ENCODE measurements around the gene TRAPPC1.
A peak's percentile ranks its signal among the peaks of the same experiment; 100 is the strongest.

TRAPPC1 gene

DNA sequence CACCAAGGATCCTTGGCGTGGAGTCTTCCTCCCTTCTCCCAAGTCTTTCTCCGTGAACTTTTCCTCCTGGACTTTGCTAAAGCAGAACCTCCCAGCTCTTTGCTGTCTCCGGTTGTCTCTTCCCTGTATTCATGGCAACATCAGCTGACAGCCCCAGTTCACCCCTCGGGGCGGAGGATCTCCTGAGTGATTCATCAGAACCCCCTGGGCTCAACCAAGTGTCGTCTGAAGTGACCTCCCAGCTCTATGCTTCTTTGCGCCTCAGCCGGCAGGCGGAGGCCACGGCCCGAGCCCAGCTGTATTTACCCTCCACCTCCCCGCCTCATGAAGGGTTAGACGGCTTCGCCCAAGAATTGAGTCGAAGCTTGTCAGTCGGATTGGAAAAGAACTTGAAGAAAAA, 1.2 kb upstream of the TRAPPC1 start:
- H3K27me3 ChIP-seq (ENCODE audit: control insufficient read depth, insufficient read depth, low read length): no peaks in the 10 kb centered on the region
- H3K4me3 ChIP-seq (ENCODE audit: low read length): peak overlapping the region; percentile 53
- H3K9me3 ChIP-seq (ENCODE audit: control insufficient read depth, low read length): no peaks in the 10 kb centered on the region
- H3K4me1 ChIP-seq (ENCODE audit: control insufficient read depth, insufficient read depth, low read length): peaks cover 19% of the 10 kb centered on the region
- peak overlapping the region; percentile 87 for H3K9ac ChIP-seq (ENCODE audit: low read length)
- H3K36me3 ChIP-seq (ENCODE audit: control insufficient read depth, insufficient read depth, low read length): no peaks in the 10 kb centered on the region

DNA sequence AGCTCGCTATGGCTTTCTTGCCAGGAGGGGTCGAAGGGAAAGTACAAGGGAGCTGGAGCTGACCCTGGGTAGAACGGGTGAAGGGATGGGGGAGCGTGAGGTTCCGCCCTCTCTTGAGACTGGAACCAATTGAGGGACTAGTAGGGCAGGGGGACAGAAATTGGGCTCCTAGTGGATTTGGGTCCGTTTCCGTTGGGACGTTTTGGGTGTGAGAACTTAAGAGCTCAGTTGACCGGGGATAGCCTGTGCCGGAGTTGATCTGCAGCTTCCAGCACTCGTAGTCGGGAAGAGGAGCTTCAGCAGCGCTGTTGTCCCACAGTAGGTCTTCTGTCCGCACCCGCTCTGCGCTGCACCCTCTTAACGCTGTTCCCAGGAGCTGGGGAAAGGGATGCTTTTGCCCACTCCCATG, 741 bp upstream of the TRAPPC1 start:
- H3K27me3 ChIP-seq (ENCODE audit: control insufficient read depth, insufficient read depth, low read length): no peaks in the 10 kb centered on the region

DNA sequence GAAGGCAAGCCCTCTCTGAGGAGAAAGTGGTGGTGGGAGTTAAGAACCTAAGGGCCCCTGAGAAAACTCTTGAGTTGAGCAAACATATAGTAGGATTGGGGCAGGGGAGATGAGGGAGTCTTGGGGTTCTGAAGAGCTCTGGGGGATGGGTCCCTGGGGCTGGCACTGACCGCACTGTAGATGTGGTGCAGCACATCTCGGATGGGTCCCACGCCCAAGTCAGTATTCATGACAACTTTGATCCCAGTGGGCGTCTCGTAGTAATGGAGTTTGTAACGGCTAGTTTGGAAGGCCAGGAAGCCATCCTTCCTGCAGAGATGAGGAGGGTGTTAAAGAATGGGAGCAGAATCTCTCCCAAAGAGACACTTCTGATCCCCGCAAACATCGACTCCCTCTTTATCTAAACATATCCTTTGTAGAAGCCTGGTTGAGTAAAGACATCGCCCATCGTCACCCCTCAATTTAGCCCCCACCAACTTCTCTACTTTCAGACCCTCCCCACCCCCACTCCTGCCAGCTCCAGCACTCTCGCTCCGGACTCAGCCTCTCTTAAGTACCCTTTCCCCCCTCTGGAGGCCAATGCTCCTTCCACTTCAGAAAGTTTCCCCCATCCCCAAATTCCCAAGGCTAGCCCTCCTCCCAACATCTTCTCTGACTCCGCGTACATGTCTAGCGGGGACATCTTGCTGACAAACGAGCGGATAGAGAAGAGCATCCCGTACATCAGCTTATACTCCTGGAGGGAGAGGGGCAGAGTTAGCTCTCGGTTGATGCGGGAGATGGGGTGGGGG, 710 bp downstream of the TRAPPC1 start:
- peak overlapping the region; percentile 87 for H3K9ac ChIP-seq (ENCODE audit: low read length)
- H3K9me3 ChIP-seq (ENCODE audit: control insufficient read depth, low read length): no peaks in the 10 kb centered on the region
- H3K4me3 ChIP-seq (ENCODE audit: low read length): peak overlapping the region; percentile 79
- peaks cover 19% of the 10 kb centered on the region for H3K4me1 ChIP-seq (ENCODE audit: control insufficient read depth, insufficient read depth, low read length)
- no peaks in the 10 kb centered on the region for H3K36me3 ChIP-seq (ENCODE audit: control insufficient read depth, insufficient read depth, low read length)
- H3K27me3 ChIP-seq (ENCODE audit: control insufficient read depth, insufficient read depth, low read length): no peaks in the 10 kb centered on the region

More for the DNA sequence above, 741 bp upstream of the TRAPPC1 start:
- peak overlapping the region; percentile 53 for H3K4me3 ChIP-seq (ENCODE audit: low read length)
- no peaks in the 10 kb centered on the region for H3K36me3 ChIP-seq (ENCODE audit: control insufficient read depth, insufficient read depth, low read length)
- H3K9me3 ChIP-seq (ENCODE audit: control insufficient read depth, low read length): no peaks in the 10 kb centered on the region
- H3K9ac ChIP-seq (ENCODE audit: low read length): peak overlapping the region; percentile 87
- H3K4me1 ChIP-seq (ENCODE audit: control insufficient read depth, insufficient read depth, low read length): peaks cover 19% of the 10 kb centered on the region

DNA sequence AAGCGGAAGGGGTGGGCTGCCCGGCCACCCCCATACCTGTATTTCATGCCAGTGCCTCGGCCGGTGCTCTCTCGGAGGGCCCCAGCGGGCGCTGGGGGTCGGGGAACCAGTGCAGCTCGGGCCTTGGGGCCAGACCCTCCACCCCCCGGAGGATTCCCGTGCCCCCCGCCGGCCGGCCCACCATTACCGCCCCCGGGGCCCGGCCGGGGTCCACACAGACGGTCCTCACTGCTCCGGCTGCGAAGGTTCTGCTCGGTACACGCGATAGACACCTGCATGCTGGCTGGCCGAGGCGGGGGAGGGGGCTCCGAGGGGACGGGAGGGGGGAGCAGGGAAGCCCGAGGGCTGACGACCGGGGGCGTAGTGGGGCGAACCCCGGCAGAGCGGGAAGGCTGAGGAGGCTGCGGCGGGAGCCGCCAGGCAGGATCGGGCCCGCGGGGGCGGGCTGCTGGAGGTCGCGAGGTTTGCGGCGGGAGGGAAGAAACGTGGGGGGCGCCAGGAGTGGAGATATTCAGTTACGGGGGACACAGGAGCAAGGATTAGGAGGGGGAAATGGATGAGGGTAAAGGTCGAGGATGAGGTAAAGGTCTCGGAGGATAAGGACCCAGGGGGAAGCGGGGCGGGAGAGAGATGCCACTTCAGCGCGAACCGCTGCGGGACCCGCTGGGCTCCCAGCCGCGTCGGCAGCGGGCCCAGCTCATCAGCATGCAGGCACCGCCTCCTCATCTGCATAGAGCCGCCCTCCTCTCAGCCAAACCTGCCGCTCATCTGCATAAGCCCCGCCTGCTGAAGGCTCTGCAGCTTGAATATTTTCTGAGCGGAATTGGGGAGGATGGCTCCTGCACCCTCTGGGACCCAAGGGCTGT, 2.4 kb downstream of the TRAPPC1 start, which contains the start of gene KCNAB3:
Gene KCNAB3, minus strand, starts transcription at position 699 of the 866 bp plus-strand sequence. Its CDS starts 421 bp downstream, at position 278.
- H3K4me3 ChIP-seq (ENCODE audit: low read length): no peak within 1 kb of the TSS
- no peak within 1 kb of the TSS for H3K9ac ChIP-seq (ENCODE audit: low read length)
- H3K9me3 ChIP-seq (ENCODE audit: control insufficient read depth, low read length): no peaks in the 10 kb centered on the region
- H3K36me3 ChIP-seq (ENCODE audit: control insufficient read depth, insufficient read depth, low read length): no peaks in the 10 kb centered on the region
- H3K27me3 ChIP-seq (ENCODE audit: control insufficient read depth, insufficient read depth, low read length): no peaks in the 10 kb centered on the region
- H3K4me1 ChIP-seq (ENCODE audit: control insufficient read depth, insufficient read depth, low read length): peaks cover 19% of the 10 kb centered on the region

DNA sequence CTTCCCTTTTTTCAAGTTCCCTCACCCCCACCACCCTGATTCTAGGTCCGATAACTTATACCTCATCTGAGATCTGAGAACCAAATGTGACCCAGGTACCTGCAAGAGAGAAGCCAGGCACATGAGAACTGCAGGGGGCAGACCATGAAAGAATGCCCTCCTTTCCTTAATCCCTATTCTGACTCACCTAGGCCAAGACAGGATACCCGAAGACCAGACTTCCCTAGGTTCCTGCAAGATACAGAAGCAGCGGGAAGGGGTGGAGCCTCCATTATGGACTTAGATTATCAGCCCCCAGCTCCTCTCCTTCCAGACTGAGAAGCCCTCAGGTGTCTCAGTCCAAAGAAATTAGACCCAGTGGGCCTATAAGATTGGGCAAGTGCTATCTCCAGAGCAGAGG, 4.2 kb downstream of the TRAPPC1 start:
- Histone ChIP-seq H3K27me3 (ENCODE audit: control insufficient read depth, insufficient read depth, low read length) (no peaks in the 10 kb centered on the region), H3K9me3 (ENCODE audit: control insufficient read depth, low read length) (no peaks in the 10 kb centered on the region), H3K4me1 (ENCODE audit: control insufficient read depth, insufficient read depth, low read length) (peaks cover 16% of the 10 kb centered on the region), H3K4me3 (ENCODE audit: low read length) (no peak overlapping the region), H3K9ac (ENCODE audit: low read length) (no peak overlapping the region), H3K36me3 (ENCODE audit: control insufficient read depth, insufficient read depth, low read length) (no peaks in the 10 kb centered on the region)

DNA sequence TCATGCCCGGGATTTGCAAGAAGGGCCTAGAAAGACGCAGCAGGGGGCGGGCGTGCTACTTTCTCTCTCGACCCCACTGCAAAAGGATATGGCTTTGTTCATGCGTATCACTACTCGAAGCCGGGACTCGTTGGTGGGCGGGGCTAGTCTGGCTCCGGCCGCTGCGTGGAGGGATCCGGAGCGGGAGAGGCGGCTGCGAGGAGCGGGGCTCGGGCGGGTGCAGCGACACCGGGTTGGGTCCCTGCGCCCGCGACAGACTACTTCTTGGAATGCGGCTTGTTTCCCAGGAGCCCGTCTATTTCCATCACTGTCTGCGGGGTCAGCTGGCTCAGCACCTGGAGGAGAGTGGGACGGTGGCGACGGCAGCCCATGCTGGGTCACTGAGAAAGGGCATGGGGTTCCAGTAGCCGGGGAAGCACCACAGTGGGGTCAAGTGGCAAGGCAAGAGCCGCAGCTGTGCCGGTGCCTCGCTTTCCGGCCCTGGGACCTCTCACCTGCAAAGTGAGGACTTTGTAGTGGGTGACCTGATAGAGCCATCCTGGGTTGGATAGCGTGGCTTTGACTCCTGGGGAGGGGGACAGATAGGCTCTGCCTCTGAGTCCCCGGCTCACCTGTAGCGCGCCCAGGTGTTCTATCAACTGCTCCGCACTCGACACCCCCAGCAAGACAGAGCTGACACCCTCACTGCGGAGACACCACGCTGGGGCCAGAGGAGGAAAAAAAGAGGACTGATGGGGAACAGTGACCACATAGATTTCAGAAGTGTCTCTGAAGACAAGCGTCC, 8.7 kb downstream of the TRAPPC1 start:
- H3K9ac ChIP-seq (ENCODE audit: low read length): peak overlapping the region; percentile 90
- no peaks in the 10 kb centered on the region for H3K9me3 ChIP-seq (ENCODE audit: control insufficient read depth, low read length)
- peak overlapping the region; percentile 53 for H3K4me3 ChIP-seq (ENCODE audit: low read length)
- H3K4me1 ChIP-seq (ENCODE audit: control insufficient read depth, insufficient read depth, low read length): peaks cover 11% of the 10 kb centered on the region
- no peaks in the 10 kb centered on the region for H3K27me3 ChIP-seq (ENCODE audit: control insufficient read depth, insufficient read depth, low read length)
- H3K36me3 ChIP-seq (ENCODE audit: control insufficient read depth, insufficient read depth, low read length): no peaks in the 10 kb centered on the region

DNA sequence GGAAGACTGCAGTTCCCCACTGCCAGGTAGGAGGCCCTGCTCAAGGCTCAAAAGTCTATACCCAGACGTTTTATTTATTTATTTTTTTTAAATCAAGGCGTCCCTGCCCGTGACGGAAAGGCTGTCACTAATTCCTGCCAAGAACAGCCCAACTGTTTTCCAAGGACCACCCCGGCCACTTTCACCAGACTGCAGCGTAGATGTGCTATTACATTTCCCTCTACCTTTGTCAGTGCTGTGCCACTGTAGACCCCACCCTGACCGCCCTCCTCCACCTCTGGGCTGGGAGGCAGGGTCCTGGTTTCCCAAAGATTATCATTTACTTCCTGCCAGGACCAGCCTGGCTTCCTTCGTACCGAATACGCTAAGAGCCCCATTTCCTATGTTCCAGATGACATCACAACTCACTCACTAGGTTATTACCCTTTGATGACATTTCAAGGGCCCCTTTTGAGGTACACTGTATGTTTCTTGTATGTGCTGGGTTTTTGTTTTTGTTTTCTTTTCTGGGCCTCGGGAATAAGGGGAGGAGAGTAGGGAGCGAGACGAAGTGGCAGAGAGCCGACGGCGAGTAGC, 9.4 kb downstream of the TRAPPC1 start:
- Histone ChIP-seq H3K9ac (ENCODE audit: low read length) (peak overlapping the region; percentile 90), H3K36me3 (ENCODE audit: control insufficient read depth, insufficient read depth, low read length) (no peaks in the 10 kb centered on the region), H3K4me1 (ENCODE audit: control insufficient read depth, insufficient read depth, low read length) (peaks cover 11% of the 10 kb centered on the region), H3K27me3 (ENCODE audit: control insufficient read depth, insufficient read depth, low read length) (no peaks in the 10 kb centered on the region), H3K9me3 (ENCODE audit: control insufficient read depth, low read length) (no peaks in the 10 kb centered on the region), H3K4me3 (ENCODE audit: low read length) (peak overlapping the region; percentile 53)

DNA sequence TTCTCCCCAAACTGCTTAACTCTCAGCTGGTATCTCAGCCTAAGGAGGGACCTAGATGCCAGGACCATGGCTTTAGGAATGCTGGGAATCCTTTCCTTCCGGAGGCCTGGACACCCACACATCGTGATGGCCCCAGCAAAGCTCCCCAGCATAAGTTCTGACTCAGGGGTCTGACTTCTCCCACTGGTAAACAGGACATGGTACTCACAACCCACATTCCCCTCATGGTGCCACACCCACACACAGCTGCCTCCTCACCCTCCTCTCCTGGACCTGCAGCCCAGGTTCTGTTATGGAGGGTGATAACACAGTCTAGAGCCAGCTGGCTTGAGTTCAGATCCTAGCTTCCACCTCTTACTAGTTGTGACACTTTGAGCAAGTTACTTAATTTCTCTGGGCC, 14.9 kb downstream of the TRAPPC1 start:
- Histone ChIP-seq H3K9ac (ENCODE audit: low read length) (no peak overlapping the region), H3K4me1 (ENCODE audit: control insufficient read depth, insufficient read depth, low read length) (peaks cover 27% of the 10 kb centered on the region), H3K27me3 (ENCODE audit: control insufficient read depth, insufficient read depth, low read length) (no peaks in the 10 kb centered on the region), H3K4me3 (ENCODE audit: low read length) (no peak overlapping the region), H3K9me3 (ENCODE audit: control insufficient read depth, low read length) (no peaks in the 10 kb centered on the region), H3K36me3 (ENCODE audit: control insufficient read depth, insufficient read depth, low read length) (no peaks in the 10 kb centered on the region)

DNA sequence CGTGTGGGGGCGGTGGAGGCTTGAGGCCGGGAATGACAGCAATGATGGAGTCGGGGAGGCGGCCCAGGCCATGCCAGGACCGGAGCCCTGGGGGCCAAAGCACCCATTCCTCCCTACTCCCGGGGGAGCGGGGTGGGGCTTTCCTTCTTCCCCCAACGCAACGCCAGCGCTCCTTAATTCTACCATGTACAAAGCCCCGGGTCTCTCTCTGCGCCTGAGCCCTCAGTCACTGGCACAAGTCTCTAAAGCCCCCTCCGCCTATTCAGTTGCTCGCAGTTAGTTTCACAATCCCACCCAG, 15.4 kb downstream of the TRAPPC1 start:
- Histone ChIP-seq H3K9me3 (ENCODE audit: control insufficient read depth, low read length) (no peaks in the 10 kb centered on the region), H3K4me3 (ENCODE audit: low read length) (peak overlapping the region; percentile 29), H3K9ac (ENCODE audit: low read length) (peak overlapping the region; percentile 68)

DNA sequence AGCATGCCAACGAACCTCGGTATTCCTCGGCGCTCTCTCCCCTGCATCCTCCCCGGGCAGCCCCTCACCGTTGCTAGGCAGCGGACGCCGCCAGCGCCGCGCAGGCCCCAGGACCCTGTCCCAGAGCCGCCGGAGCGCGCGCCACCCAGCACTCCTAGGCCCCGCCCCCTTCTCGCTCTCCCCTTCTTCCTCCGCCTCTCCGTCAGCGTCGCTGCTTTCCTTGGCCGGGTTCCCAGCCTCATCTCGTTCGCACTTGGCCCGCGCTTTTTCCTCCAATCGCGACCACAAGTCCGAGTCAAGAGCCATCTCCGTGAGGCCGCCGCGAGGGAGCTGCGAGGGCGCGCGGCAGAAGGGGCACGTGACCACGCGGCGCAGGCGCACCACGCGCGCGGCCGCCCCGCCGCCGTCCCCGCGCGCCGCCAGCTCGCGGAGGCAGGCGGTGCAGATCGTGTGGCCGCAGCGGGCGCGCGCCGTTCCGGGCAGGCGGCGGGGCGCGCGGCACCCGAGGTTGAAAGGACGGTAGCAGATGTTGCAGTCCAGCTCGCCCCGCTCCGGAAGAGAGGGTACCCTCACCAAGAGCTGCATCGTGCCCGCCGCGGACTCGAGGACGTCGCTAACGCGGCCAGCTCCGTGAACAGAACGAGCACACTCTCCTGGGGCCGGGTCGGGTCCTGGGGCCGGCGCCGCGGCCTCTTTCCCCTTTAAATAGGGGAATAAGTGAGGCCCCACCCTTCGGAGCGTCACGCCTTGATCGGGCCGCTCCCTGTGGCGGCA, 15.9 kb downstream of the TRAPPC1 start, which contains the start of gene RNF227:
Gene RNF227, minus strand, starts transcription at position 679 of the 774 bp plus-strand sequence. Its CDS starts 94 bp downstream, at position 585.
- no peaks in the 10 kb centered on the region for H3K36me3 ChIP-seq (ENCODE audit: control insufficient read depth, insufficient read depth, low read length)
- peaks cover 27% of the 10 kb centered on the region for H3K4me1 ChIP-seq (ENCODE audit: control insufficient read depth, insufficient read depth, low read length)
- no peaks in the 10 kb centered on the region for H3K9me3 ChIP-seq (ENCODE audit: control insufficient read depth, low read length)
- H3K4me3 ChIP-seq (ENCODE audit: low read length): peak within 1 kb of the TSS; percentile 78
- no peaks in the 10 kb centered on the region for H3K27me3 ChIP-seq (ENCODE audit: control insufficient read depth, insufficient read depth, low read length)
- H3K9ac ChIP-seq (ENCODE audit: low read length): peak within 1 kb of the TSS; percentile 68

More for the DNA sequence above, 15.4 kb downstream of the TRAPPC1 start:
- Histone ChIP-seq H3K4me1 (ENCODE audit: control insufficient read depth, insufficient read depth, low read length) (peaks cover 27% of the 10 kb centered on the region), H3K36me3 (ENCODE audit: control insufficient read depth, insufficient read depth, low read length) (no peaks in the 10 kb centered on the region), H3K27me3 (ENCODE audit: control insufficient read depth, insufficient read depth, low read length) (no peaks in the 10 kb centered on the region)

DNA sequence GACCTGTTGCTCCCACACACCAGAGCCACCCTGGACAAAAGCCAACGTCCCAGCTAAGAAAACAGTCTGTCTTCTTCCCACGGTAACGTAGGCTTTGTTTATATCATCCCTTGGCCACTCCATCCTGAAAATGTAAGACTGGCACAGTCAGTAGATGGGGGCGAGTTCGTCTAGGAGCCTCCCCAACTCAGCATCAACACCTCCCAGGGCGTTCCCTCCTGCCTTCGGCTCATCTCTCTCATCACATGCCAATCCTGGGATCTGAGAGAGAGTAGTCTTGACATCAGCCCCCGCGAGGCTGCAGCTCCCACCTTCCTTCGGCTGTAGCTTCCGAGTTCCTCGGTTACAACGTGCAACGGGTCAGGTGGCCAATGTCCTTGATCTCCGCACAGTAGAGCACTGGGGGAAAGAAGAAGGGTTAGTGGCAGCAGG, 16.6 kb downstream of the TRAPPC1 start:
- H3K9me3 ChIP-seq (ENCODE audit: control insufficient read depth, low read length): no peaks in the 10 kb centered on the region
- H3K36me3 ChIP-seq (ENCODE audit: control insufficient read depth, insufficient read depth, low read length): no peaks in the 10 kb centered on the region
- H3K9ac ChIP-seq (ENCODE audit: low read length): peak overlapping the region; percentile 61
- H3K27me3 ChIP-seq (ENCODE audit: control insufficient read depth, insufficient read depth, low read length): no peaks in the 10 kb centered on the region
- peak overlapping the region; percentile 78 for H3K4me3 ChIP-seq (ENCODE audit: low read length)
- peaks cover 27% of the 10 kb centered on the region for H3K4me1 ChIP-seq (ENCODE audit: control insufficient read depth, insufficient read depth, low read length)
